Vagina (tissue), 2 donors: Measurements from ENCODE around the gene IQGAP2.

ENCODE experiments used
- POLR2A ChIP-seq, 2 donors: fragments of 450-650 bp; IDR thresholded peaks; one replicate each; pipeline ENCODE4 v1.6.1; 2017; ENCODE audit warnings: antibody characterized with exemption in 2 of 2, mild to moderate bottlenecking in 2 of 2, moderate library complexity in 2 of 2
- POLR2AphosphoS5 ChIP-seq, 2 donors: sonication (generic); formaldehyde crosslinking; IDR thresholded peaks; one replicate each; pipeline ENCODE4 v1.9.0; 2017; ENCODE audit warnings: antibody characterized with exemption in 2 of 2, mild to moderate bottlenecking in 2 of 2, low read depth in 1 of 2; ENCODE audit not compliant: insufficient read depth in 1 of 2
- TF ChIP-seq, protein P1 (sequence below), 3 experiments: fragments of 450-650 bp in 2 of 3; fragments of 200-600 bp in 1 of 3; sonication (generic) in 1 of 3; IDR thresholded peaks; one replicate each; pipeline ENCODE4 v1.5.1; 2017 to 2019; ENCODE audit warnings: antibody characterized with exemption in 3 of 3, mild to moderate bottlenecking in 2 of 3, moderate library complexity in 2 of 3

DNA sequence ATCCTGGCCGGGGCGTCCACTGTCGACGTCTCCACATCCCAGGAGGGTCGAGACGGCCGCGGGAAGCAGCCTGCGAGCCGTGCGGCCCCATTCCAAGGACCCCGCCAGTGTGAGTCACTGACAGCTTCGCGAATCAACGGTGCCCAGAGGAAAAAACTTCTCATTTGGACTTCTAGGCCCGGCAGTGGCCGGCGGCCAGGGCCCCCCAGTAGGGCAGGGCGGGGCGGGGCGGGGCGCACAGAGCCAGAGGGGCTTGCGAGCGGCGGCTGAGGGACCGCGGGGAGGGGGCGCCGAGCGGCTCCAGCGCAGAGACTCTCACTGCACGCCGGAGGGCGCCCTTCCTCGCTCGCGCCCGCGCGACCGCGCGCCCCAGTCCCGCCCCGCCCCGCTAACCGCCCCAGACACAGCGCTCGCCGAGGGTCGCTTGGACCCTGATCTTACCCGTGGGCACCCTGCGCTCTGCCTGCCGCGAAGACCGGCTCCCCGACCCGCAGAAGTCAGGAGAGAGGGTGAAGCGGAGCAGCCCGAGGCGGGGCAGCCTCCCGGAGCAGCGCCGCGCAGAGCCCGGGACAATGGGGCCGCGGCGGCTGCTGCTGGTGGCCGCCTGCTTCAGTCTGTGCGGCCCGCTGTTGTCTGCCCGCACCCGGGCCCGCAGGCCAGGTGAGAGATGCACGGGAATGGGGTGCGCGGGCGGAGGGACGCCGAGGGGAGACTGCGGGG lies 312.8 kb downstream of the IQGAP2 start, which contains the start of gene F2R:
- TF ChIP-seq, protein P1, sequence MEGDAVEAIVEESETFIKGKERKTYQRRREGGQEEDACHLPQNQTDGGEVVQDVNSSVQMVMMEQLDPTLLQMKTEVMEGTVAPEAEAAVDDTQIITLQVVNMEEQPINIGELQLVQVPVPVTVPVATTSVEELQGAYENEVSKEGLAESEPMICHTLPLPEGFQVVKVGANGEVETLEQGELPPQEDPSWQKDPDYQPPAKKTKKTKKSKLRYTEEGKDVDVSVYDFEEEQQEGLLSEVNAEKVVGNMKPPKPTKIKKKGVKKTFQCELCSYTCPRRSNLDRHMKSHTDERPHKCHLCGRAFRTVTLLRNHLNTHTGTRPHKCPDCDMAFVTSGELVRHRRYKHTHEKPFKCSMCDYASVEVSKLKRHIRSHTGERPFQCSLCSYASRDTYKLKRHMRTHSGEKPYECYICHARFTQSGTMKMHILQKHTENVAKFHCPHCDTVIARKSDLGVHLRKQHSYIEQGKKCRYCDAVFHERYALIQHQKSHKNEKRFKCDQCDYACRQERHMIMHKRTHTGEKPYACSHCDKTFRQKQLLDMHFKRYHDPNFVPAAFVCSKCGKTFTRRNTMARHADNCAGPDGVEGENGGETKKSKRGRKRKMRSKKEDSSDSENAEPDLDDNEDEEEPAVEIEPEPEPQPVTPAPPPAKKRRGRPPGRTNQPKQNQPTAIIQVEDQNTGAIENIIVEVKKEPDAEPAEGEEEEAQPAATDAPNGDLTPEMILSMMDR (IDR thresholded peaks at IDR 0.05): peak in 1 of 3 experiments; percentile 25
- TF ChIP-seq POLR2A (IDR thresholded peaks at IDR 0.05): no peak
- no peak for TF ChIP-seq POLR2AphosphoS5 (IDR thresholded peaks at IDR 0.05; ENCODE audit: insufficient read depth in 1 of 2, low read depth in 1 of 2)
